SU-DHL-6 (cell line): Measurements from ENCODE around the gene DCUN1D2.

Experiments used
- EZH2phosphoT487 ChIP-seq: fragments of 200-600 bp; sonication (generic), shearing (Covaris generic); conservative IDR thresholded peaks from 2 replicates; pipeline ENCODE4 v1.6.1; 2018; ENCODE audit warnings: mild to moderate bottlenecking, antibody characterized with exemption, low read length, moderate library complexity, mixed read lengths
- TF ChIP-seq, protein P1 (sequence below): fragments of 200-600 bp; sonication (generic); IDR thresholded peaks from one replicate; pipeline ENCODE4 v1.5.1; 2017; ENCODE audit warnings: antibody characterized with exemption, mild to moderate bottlenecking, low read length, moderate library complexity; ENCODE audit not compliant: insufficient read depth, poor library complexity, severe bottlenecking

DNA sequence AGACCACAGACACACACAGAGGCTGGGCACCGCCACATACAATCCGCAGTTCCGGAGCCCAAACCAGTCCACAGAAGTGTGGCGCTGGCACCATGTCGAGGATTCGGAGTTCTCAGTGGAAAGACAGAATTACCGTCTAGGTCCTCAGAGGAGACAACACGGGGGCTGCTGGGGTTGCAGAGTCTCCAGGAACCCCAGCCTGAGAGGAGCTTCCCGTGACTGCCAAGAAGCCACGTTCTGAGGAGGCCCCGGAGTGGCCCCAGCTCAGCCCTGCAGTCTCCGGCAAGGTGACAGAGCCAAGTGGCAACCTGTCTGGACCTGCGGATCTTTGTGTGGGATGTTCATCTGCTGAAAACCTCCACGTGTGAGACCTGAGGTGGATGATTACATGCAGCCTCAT lies 29.9 kb downstream of the DCUN1D2 start:
- TF ChIP-seq, protein P1, sequence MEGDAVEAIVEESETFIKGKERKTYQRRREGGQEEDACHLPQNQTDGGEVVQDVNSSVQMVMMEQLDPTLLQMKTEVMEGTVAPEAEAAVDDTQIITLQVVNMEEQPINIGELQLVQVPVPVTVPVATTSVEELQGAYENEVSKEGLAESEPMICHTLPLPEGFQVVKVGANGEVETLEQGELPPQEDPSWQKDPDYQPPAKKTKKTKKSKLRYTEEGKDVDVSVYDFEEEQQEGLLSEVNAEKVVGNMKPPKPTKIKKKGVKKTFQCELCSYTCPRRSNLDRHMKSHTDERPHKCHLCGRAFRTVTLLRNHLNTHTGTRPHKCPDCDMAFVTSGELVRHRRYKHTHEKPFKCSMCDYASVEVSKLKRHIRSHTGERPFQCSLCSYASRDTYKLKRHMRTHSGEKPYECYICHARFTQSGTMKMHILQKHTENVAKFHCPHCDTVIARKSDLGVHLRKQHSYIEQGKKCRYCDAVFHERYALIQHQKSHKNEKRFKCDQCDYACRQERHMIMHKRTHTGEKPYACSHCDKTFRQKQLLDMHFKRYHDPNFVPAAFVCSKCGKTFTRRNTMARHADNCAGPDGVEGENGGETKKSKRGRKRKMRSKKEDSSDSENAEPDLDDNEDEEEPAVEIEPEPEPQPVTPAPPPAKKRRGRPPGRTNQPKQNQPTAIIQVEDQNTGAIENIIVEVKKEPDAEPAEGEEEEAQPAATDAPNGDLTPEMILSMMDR = no peak
- no peak for TF ChIP-seq EZH2phosphoT487
